ENCODE results near the gene IGF2R. TPM values are rescaled to one million over a fixed set of nuclear protein-coding genes. Genes with fewer than 3 reads are reported as not detected.
"Not testable (repeated sequence)": the region's sequence is repeated elsewhere in the genome, so short reads cannot be mapped to it uniquely, and the experiment has no call there.

IGF2R gene
- total RNA-seq, 1 donor from 2014 or later = 156 TPM

- H3K27me3 ChIP-seq (ENCODE audit: low read depth) = no peaks in the 10 kb centered on the region
- no peaks in the 10 kb centered on the region for H3K9me3 ChIP-seq
- no peak overlapping the region for H3K4me3 ChIP-seq
- intact Hi-C loops (cut with DNase I) = no loop called here
- TF ChIP-seq CTCF (IDR thresholded peaks at IDR 0.05) = no peak
- no peak for DNase-seq
- H3K36me3 ChIP-seq = no peaks in the 10 kb centered on the region
- no peak overlapping the region for H3K27ac ChIP-seq
- no peak for ATAC-seq
- H3K4me1 ChIP-seq = no peaks in the 10 kb centered on the region
Measured at GRCh38 chr6:160132776-160133338, 164.0 kb downstream of the IGF2R start.

GRCh38 chr6:160133441-160134336 is 164.8 kb downstream of the IGF2R start:
- TF ChIP-seq CTCF (IDR thresholded peaks at IDR 0.05) = no peak
- H3K4me3 ChIP-seq = no peak overlapping the region
- intact Hi-C loops (cut with DNase I) = no loop called here
- no peak for ATAC-seq
- no peak overlapping the region for H3K27ac ChIP-seq
- no peaks in the 10 kb centered on the region for H3K4me1 ChIP-seq
- no peak for DNase-seq
- H3K36me3 ChIP-seq = no peaks in the 10 kb centered on the region
- no peaks in the 10 kb centered on the region for H3K9me3 ChIP-seq
- H3K27me3 ChIP-seq (ENCODE audit: low read depth) = no peaks in the 10 kb centered on the region

- H3K27me3 ChIP-seq (ENCODE audit: low read depth); H3K9me3 ChIP-seq; DNase-seq; H3K4me1 ChIP-seq; intact Hi-C loops (cut with DNase I); ATAC-seq; H3K4me3 ChIP-seq; H3K36me3 ChIP-seq; H3K27ac ChIP-seq: not testable (repeated sequence)
Measured at GRCh38 chr6:160134337-160134751, 165.5 kb downstream of the IGF2R start.

GRCh38 chr6:160134779-160135547 is 166.1 kb downstream of the IGF2R start:
- no peak for ATAC-seq
- Histone ChIP-seq H3K27me3 (ENCODE audit: low read depth) (no peaks in the 10 kb centered on the region), H3K4me1 (no peaks in the 10 kb centered on the region), H3K9me3 (no peaks in the 10 kb centered on the region), H3K4me3 (no peak overlapping the region), H3K27ac (no peak overlapping the region), H3K36me3 (no peaks in the 10 kb centered on the region)
- intact Hi-C loops (cut with DNase I) = no loop called here
- no peak for DNase-seq
- no peak for TF ChIP-seq CTCF (IDR thresholded peaks at IDR 0.05)

GRCh38 chr6:160135907-160136655 is 167.2 kb downstream of the IGF2R start:
- DNase-seq = no peak
- no peak for ATAC-seq
- intact Hi-C loops (cut with DNase I) = no loop called here
- no peaks in the 10 kb centered on the region for H3K27me3 ChIP-seq (ENCODE audit: low read depth)
- TF ChIP-seq CTCF (IDR thresholded peaks at IDR 0.05) = no peak
- H3K4me1 ChIP-seq = no peaks in the 10 kb centered on the region
- no peaks in the 10 kb centered on the region for H3K9me3 ChIP-seq
- no peaks in the 10 kb centered on the region for H3K36me3 ChIP-seq
- no peak overlapping the region for H3K4me3 ChIP-seq
- no peak overlapping the region for H3K27ac ChIP-seq
